Suprapubic skin (tissue), 4 donors: ENCODE data around the gene ITGAL.

Experiments
- EP300 ChIP-seq: sonication (generic); formaldehyde crosslinking; IDR thresholded peaks from one replicate; pipeline ENCODE4 v1.6.1; 2017; ENCODE audit warnings: antibody characterized with exemption
- POLR2A ChIP-seq, 2 donors: fragments of 450-650 bp; IDR thresholded peaks; one replicate each; pipeline ENCODE4 v1.6.1; 2017; ENCODE audit warnings: antibody characterized with exemption in 2 of 2, mild to moderate bottlenecking in 2 of 2, moderate library complexity in 2 of 2
- POLR2AphosphoS5 ChIP-seq, 3 donors: sonication (generic); formaldehyde crosslinking; IDR thresholded peaks; one replicate each; pipeline ENCODE4 v1.6.1; 2017; ENCODE audit warnings: antibody characterized with exemption in 3 of 3
- TF ChIP-seq, protein P1 (sequence below), 2 donors: fragments of 200-600 bp in 1 of 2; fragments of 450-650 bp in 1 of 2; sonication (generic) in 1 of 2; IDR thresholded peaks; one replicate each; pipeline ENCODE4 v1.5.1; 2016 to 2019; ENCODE audit warnings: antibody characterized with exemption in 2 of 2, mild to moderate bottlenecking in 1 of 2, moderate library complexity in 1 of 2

DNA sequence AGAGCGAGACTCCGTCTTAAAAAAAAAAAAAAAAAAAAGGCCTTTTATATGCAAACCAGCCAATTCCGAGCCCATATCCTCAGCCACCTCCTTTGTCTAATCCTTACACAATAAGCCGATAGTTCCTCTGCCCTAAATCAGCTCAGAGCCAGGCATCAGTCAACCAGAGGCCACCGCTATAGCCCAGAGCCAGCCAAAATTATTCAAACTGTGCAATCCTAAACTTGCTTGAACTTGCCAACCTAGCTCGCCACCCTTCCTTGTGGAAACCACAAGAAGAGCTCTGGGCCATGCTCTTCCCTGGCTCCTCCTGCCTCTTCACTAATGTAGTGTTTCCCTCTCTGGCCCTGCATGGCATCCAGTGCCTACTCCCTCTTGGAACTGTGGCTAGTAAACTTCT lies 17.7 kb downstream of the ITGAL start:
- TF ChIP-seq POLR2AphosphoS5 (IDR thresholded peaks at IDR 0.05) = peak in 1 of 3 donors; percentile 23
- TF ChIP-seq, protein P1, sequence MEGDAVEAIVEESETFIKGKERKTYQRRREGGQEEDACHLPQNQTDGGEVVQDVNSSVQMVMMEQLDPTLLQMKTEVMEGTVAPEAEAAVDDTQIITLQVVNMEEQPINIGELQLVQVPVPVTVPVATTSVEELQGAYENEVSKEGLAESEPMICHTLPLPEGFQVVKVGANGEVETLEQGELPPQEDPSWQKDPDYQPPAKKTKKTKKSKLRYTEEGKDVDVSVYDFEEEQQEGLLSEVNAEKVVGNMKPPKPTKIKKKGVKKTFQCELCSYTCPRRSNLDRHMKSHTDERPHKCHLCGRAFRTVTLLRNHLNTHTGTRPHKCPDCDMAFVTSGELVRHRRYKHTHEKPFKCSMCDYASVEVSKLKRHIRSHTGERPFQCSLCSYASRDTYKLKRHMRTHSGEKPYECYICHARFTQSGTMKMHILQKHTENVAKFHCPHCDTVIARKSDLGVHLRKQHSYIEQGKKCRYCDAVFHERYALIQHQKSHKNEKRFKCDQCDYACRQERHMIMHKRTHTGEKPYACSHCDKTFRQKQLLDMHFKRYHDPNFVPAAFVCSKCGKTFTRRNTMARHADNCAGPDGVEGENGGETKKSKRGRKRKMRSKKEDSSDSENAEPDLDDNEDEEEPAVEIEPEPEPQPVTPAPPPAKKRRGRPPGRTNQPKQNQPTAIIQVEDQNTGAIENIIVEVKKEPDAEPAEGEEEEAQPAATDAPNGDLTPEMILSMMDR (IDR thresholded peaks at IDR 0.05) = no peak
- TF ChIP-seq POLR2A (IDR thresholded peaks at IDR 0.05) = no peak
- no peak for TF ChIP-seq EP300
